Activated T-cell treated with anti-CD3 and anti-CD28 coated beads for 48 hours (primary cell): ENCODE measurements around the gene UBC.
"Not testable (repeated sequence)": the region's sequence is repeated elsewhere in the genome, so short reads cannot be mapped to it uniquely, and the experiment has no call there.

ENCODE experiments used
- DNase-seq: peaks from one replicate; pipeline ENCODE4 v3.0.0-alpha.2; 2020; ENCODE audit warnings: low read depth

Gene UBC

DNA sequence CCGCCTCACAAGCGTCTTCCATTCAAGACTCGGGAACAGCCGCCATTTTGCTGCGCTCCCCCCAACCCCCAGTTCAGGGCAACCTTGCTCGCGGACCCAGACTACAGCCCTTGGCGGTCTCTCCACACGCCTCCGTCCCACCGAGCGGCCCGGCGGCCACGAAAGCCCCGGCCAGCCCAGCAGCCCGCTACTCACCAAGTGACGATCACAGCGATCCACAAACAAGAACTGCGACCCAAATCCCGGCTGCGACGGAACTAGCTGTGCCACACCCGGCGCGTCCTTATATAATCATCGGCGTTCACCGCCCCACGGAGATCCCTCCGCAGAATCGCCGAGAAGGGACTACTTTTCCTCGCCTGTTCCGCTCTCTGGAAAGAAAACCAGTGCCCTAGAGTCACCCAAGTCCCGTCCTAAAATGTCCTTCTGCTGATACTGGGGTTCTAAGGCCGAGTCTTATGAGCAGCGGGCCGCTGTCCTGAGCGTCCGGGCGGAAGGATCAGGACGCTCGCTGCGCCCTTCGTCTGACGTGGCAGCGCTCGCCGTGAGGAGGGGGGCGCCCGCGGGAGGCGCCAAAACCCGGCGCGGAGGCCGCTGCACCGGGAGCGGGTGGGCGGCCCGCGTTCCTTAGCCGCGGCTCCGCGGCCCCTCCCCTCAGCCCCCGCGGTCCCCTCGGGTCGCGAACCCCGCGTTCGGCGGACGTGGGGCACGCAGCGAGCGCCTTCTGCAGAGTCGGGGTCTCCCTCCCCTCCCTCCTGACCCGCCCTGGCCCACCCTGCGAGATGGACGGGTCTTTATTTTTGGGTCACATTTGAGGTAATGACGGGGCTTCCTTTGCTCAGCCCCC is at the start of gene UBC:
UBC (minus strand) TSS at position 259 of the 847 bp plus-strand sequence. CDS start 879 bp downstream, outside the sequence.
- peak; percentile 82 for DNase-seq

DNA sequence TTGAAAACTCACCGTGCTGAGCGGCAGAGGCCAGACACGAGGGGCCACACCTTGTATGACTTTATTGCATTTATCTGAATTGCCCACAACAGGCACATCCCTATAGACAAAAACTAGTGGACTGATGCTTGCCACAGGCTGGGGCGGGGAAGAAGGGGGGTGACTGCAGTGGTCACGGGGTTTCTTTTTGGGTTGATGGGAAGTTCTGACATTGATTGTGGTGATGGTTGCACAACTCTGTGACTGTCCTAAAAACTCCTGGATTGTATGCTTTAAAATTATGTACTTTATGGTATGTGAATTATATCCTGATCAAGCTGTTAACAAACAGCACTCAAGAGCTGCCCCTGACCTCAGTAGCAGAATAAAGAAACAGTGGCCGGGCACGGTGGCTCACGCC is 48.8 kb upstream of the UBC start:
- DNase-seq: no peak

DNA sequence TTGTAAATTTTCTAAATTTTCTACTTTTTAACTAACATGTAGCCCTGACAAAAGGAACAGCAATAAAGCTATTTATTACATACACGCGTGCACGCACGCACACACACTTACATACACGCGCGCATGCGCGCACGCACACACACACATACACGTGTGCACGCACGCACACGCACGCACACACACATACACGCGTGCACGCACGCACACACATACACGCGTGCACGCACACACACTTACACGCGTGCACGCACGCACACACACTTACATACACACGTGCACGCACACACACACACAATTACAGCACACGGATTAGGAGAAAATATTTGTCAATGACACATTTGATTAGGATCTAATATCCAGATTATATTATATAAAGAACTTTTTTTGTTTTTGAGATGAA is 46.6 kb upstream of the UBC start:
- DNase-seq: no peak

DNA sequence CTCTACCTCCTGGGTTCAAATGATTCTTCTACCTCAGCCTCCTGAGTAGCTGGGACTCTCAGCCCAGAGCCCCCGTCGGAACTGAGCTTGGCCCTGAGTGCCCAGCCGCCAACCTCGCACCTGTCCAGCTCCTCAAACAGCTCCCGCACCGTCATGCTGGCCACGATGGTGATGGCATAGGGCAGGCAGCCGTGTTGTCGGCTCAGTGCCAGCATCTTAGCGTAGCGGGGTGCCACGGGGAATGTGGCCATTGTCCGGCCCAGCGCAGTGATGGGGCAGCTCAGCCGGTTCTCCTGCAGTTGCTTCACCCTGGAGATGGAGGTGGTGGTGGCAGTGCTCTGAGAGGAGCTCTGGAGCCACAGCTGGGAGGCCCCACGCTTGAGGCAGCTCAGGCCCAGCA is 42.1 kb upstream of the UBC start:
- DNase-seq: no peak

DNA sequence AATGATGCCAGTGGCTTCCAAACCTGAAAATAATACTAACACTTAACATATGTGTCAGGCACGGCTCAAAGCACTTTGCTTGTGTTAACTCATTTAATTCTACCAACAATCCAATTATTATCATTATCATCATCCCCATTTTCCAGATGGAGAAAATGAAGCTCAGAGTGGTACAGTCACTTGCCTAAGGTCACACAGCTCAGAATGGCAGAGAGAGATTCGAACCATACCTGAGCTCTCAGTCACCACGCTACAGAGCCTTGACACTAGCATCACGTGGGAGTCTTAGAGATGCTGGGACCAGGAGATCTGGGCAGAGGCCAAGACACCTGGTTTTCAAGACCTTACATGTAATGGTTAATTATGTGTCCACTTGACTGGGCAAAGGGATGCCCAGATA is 40.3 kb upstream of the UBC start:
- DNase-seq: no peak

DNA sequence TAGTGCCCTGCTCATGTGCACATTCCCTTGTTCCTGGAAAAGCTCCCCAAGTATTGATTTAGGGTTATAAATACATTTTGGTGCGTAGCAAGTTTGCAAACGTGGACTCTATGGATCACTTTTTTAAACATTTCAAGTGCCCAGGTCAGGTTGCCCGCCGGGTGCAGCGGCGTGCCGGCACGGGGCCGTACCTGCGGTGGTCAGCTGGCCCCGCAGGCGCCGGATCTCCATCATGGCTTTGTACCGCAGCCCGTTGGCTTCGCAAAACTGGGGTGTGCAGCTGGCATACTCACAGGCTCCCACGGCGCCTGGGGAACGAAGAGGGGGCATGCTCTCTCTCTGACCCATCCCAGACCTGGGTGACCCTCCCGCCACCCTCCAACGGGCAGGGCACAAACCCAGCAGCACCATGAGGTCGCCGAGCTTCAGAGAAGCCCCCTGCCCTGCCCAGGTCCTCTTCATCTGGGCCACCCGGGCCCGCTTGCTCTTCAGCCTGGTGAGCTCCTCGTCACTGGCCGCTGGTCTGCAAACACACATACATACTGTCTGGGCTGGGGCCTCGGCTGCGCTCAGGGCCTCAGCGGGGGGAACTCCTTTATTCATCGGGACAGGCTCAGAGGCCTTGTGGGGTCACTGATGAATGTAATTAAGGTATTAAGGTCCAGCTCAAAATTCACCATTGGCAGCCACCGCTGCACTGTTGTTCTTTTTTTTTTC is 39.4 kb upstream of the UBC start:
- no peak for DNase-seq

DNA sequence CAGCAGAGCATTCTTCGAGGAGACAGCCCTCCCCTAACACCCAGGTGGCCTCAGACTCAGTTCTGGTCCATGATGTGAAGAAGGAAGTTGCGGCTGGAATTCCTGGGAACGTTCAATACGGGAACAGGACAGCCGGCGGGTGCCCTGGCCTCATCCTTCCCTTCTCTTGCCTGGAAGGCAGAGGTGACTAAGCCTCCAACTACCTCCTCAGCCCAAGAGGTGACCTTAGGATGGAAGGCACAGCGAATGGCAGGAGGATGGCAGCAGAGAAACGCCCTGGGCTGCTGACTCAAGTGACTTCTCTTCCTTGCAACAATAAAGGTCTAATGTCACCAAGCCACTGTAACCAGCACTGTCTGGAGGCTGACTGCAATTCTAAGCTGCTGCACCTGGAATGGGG is 38.4 kb upstream of the UBC start:
- no peak for DNase-seq

DNA sequence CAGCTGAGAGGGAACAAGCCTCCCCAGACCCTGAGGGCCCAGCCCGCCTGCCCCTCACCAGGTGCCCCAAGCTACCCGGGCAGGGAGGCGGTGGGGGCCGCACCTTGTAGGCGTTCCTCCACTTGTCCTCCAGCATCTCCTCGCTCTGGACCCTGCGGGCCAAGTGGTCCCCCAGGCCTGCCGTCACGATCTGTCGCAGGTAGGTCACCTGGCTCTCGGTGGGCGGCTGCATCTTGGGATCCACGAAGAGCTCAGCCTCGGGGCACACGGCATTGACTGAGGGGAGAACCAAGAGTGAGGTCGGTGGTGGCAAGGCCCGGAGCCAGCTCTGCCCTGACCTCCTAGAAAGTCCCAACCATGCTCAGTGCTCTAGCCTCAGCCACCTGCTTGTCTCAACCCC is 37.8 kb upstream of the UBC start:
- no peak for DNase-seq

DNA sequence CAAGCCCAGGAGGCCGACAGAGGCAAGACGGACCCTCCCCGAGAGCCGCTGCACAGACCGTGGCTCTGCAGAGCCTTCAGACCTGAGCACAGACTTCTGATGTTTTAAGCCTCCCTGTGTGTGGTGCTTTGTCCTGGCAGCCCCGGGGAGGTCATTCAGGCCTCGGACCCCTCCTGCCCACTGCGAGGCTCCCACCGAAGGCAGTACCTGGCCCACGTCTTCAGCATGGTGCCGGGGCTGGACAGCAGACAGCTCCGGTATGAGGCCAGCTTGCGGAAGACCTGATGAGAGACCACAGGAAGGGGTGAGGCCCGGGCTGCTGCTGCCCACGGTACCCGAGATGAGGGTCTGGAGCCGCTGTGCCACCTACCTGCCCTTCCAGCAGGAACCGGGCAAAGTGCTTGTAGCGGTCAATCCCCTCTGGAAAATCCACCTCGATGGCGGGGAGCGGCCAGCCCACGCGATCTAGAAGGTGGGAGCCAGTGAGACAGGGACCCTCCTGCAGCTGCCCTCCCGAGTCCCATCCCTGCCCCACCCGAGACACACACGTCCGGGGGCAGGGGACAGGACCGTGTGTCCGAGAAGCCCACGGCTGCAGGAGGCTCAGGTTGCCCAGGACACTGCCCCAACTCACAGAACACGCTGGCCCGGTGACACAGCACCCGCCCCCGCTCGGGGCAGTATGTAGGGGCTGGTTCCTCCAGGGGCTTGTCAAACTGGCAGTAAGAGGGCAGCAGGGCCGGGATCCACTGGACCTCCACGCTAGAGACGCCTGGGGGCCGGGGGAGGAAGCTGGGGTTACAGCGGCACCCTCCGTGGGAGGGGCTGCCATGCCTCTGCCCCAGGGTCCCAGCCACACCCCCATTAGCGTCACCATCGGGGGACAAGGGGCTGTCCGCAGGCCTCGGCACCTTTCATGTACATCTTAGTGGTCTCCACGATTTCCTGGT is 35.6 kb upstream of the UBC start:
- no peak for DNase-seq

DNA sequence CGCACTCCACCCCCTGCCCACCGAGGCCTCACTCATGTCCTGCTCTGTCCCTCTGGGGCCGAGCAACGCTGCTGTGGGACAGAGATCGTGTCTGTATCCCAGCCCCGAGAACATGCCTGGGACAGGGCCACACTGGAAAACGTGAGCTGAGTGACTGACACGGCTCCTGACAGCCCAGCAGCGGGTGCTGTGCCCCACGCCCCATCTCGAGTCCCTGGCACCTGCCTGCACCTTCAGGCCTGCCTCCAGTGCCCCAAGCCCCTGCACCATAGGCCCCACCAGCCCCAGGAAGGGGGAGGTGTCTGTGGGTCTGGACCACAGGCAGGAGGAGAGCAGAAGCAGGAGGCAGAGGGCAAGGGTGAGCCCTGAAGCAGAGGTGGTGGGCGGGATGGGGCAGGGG is 34.6 kb upstream of the UBC start:
- DNase-seq: no peak

DNA sequence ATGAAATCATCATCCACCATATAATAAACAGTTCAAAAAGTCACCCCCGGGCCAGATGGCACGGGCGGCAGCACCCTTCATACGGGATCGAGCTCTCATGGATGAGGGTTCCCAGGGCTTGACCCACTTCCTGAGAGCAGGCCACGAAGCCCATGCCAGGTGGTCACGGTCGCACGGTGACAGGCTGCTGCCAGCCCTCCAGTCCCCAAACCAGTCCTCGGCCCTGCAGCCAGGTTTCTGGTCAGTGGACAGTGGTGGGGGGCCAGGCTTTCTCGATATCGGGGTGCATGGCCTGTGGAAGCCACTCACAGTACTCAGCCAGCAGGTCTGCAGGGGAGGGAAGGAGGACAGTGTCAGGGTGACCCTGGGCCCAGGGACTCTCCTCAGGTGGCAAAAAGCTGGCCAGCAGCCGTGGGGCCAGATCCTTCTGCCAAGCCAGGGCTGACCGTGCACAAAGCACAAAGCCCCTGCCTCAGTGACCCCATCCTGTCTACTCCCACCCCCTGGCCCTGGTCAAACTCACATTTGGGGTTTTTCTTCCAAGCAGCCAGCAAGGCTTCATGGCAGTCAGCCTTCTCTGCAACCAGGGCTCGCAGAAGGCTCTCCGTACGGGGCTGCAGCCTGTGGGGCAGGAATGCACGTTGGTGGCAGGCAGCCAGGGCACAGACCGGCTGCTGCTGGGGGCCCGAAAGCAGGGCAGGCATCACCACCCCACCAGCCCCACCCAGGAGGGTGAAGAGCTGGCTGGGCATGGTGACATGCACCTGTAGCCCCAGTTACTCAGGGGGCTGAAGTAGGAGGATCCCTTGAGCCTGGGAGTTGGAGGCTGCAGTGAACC is 33.3 kb upstream of the UBC start:
- no peak for DNase-seq

DNA sequence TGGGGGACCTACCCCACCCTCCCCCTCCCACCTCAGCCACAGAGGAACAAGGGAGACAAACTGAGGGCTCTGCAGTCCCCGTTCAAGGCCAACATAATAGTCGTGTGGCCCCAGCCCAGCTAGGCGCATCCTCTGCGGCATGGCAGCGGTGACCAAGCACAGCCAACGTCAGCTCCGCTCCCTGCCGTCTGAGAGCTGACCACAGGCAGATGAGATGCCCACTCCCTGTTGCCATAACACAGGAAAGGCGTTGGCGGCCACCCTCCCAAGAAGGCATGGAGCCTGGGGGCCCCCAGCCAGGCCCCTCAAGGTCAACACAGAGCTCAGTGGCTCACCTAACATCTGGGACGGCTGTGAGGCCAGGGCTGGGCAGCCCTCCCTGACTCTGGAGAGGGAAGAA is 32.6 kb upstream of the UBC start:
- no peak for DNase-seq

DNA sequence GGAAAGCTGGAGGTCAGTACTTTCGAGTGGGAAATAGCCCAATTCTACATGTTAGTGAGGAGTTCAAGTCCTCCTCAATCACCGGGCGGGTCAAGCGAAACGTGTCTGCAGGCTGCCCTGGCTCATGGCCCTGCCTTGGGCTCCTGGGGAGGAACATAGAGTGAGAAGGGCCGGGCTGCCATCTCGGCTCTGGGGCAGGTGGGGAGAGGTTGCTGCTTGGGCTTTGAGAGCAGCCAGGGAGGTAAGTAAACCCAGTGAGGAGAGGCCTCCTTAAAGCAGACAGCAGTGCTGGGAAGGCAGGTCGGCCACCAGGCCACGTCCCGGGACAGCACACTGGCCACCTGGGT is 32.0 kb upstream of the UBC start:
- no peak for DNase-seq

DNA sequence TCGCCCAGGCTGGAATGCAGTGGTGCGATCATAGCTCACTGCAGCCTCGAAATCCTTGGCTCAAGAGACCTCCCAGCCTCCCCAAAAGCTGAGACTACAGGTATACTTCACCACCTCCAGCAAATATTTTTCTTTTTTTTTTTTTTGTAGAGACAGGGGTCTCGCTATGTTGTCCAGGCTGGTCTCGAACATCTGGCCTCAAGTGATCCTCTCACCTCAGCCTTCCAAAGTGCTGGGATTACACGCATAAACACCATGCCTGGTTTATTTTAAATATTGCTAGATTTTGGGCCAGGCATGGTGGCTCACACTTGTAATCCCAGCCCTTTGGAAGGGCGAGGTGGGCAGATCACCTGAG is 26.7 kb upstream of the UBC start:
- no peak for DNase-seq

DNA sequence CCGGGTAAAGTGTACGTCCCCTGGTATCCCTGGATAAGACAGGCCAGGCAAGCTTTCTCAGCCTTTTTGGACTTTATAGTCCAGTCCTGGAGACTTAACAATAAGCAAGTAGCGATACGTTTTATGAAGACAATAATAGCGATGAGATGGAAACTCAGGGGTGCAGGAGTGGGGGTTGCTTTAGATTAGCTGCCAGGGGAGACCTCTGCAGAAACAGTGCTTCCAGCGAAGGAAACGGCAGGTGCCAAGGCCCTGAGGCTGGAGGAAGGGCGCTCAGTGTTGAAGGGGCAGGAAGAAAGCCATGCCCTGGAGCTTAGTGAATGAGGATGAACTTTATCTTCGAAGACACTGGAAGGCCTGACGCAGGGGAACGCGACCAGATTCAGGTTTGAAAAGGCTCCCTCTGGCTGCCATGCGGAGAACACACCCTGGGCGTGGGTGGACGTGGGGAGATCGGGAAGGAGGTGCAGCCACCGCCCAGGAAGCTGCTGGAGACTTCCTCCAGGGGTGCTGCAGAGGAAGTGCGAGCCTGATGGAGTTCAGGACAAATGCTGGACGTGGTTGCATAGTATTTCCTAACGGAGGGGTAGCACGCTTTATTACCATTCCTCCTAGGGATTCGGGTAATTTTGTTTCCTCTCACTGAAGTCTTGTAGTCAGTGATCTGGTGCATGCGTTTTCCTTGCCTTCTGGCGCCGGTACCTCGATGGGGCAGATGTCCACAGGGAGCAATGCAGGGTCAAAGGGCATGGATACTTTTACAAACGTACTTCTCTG is 26.1 kb upstream of the UBC start:
- peak; percentile 83 for DNase-seq

DNA sequence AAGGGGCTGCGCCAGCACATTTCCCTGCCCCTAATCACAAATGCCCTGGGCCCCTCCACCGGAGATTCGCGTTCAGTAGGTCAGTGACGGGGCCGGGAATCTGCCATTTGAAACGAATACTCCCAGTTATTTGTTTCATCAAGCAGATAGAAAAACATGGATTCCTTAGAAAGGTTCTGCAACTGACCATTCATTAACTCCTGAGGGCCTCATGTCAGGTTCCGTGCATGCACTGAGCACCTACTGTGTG is 25.6 kb upstream of the UBC start:
- no peak for DNase-seq

DNA sequence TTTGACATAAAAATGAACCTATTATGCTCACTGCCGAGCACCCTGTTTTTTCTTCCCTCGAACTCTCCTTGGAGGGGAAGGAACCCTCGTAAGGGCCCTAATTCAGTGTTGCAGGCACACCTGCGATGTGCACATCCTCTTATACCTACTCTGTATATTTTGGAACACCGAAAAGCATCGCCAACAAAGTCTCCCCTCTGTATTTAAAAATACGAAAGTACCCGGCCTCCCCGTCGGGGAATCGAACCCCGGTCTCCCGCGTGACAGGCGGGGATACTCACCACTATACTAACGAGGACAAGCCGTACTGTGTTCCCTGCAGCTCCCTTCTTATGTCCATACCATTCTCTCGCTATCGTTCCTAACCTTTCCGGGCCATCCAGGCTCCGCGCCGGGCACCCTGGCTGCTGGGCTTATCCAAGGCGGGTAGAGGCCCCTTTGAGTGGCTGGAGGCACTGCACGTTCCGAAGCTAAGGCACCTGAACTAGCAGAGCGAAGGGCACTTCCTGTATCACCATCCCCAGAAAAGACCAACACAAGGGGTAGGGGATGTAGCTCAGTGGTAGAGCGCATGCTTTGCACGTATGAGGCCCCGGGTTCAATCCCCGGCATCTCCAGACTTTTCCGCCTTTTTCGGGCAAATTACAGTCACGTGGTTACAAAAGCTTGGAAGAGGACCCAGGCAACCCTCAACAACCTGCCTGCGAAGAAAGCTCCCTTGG is 25.1 kb upstream of the UBC start:
- peak; percentile 84 for DNase-seq

DNA sequence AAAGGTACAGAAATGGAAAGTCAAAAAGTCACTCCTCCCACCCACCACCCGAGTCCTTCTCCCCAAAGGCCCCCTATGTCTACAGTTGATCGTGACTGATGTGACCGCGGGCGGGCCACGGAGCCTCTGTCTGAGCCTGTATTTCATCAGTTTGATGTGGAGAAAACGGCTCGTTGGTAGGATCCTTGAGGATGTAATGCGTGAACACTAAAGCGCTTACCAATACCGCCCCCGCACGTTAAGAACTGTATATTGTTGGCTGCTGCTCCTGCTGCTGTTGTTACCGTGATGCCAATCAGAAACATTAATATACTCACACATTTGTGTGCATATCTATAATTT is 24.6 kb upstream of the UBC start:
- peak; percentile 52 for DNase-seq

DNA sequence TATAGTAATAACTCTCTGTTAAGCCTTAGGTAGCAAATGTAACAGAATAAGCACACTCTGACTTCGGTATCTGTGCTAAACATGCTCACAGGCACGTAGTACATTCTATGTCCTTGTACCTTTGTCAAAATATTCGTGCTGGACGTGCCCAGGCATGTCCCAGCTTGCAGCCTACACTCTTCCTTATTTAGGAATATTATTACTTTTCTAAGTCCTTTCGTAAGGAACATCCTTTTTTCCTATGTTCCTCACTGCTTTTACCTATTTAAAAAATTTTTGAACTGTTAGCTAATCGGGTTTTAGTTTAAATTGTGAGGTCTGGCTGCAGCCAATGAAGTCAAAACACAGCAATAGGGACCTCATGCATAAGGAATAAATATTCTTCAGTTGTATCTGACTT is 24.1 kb upstream of the UBC start:
- DNase-seq: no peak

DNA sequence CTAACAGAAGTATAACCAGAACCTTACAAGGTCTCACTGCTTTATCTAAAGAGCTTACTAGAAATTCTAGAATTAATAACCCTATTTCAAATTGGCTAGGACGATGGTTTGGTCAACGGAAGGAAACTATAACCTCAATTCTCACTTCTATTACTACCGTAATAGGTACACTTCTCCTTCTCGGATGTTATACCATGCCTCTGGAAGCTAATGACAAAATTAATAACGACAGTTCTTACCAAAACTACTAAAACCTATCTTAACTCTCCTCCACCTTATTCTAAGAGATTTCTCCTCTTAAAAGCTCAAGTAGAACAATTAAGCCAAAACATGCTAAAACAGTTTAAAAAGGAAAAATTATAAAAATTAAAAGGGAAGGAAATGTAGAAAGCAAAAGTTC is 23.7 kb upstream of the UBC start:
- DNase-seq: no peak

DNA sequence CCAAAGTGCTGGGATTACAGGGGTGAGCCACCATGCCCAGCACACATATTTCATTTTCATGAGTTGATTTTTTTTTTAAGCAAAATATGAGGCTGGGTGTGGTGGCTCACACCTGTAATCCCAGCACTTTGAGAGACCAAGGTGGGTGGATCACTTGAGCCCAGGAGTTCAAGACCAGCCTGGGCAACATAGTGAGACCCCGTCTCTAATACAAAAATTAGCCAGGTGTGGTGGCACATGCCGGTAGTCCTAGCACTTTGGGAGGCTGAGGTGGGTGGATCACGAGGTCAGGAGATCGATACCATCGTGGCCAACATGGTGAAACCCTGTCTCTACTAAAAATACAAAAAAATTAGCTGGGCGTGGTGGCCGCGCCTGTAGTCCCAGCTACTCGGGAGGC is 17.1 kb upstream of the UBC start:
- not testable (repeated sequence) for DNase-seq
